NOMO-1 (cell line): ENCODE results near the gene NENF.
A peak's percentile ranks its signal among the peaks of the same experiment; 100 is the strongest.
"Not testable (repeated sequence)": the region's sequence is repeated elsewhere in the genome, so short reads cannot be mapped to it uniquely, and the experiment has no call there.

Source experiments
- DNase-seq, 2 experiments: peaks; one replicate each; lab custom pipeline; 2025; ENCODE audit not compliant: unreplicated experiment in 2 of 2; lab: John Stamatoyannopoulos, UW

NENF gene

GRCh38 chr1:212457740-212458338, 25.1 kb downstream of the NENF start:
- peak; percentile 58 to 72 for DNase-seq

- DNase-seq: no peak
Measured at GRCh38 chr1:212458817-212459216, 26.1 kb downstream of the NENF start.

DNA sequence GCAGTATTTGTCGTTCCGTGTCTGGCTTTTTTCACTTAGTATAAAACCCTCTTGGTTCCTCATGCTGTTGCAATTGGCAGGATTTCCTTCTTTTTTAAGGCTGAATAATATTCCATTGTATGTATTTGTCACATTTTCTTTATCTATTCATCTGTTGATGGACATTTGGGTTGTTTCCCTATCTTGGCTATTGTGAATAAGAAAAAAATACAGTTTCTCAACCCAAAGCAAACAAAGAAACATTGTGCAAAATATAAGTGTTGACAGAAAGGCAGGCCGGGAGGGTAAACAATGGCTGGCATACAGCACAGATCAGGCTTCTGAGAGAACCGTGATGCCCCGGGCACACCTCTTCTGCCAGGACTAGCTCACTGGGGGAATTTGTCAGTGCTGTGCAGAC, 26.9 kb downstream of the NENF start:
- no peak for DNase-seq

- DNase-seq: no peak
Measured at GRCh38 chr1:212460376-212460775, 27.7 kb downstream of the NENF start.

GRCh38 chr1:212461916-212462660, 29.4 kb downstream of the NENF start:
- DNase-seq: no peak

- no peak for DNase-seq
Measured at GRCh38 chr1:212463565-212464285, 31.0 kb downstream of the NENF start.

DNA sequence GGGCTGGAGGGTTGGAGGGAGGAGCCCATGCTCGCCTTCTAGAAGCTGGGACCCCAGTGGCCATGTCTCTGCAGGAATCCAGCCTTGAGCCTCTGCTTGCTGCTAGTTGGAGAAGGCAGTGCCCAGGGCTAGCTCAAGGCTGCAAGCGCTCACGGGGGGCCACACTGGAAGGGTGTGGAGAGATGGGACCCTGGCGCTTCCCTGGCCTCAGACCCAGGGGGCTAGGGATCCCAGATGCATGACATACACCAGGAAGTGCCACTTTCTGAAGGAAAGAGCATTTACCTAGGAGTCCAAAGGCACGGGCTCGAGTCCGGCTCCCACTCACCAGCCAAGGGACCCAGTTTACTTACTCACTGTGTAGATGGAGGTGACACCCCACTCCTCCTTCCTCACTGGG, 32.6 kb downstream of the NENF start:
- DNase-seq: no peak

- DNase-seq: no peak
Measured at GRCh38 chr1:212466437-212466836, 33.7 kb downstream of the NENF start.

- no peak for DNase-seq
Measured at GRCh38 chr1:212466898-212467650, 34.4 kb downstream of the NENF start.

- no peak for DNase-seq
Measured at GRCh38 chr1:212467843-212468482, 35.2 kb downstream of the NENF start.

DNA sequence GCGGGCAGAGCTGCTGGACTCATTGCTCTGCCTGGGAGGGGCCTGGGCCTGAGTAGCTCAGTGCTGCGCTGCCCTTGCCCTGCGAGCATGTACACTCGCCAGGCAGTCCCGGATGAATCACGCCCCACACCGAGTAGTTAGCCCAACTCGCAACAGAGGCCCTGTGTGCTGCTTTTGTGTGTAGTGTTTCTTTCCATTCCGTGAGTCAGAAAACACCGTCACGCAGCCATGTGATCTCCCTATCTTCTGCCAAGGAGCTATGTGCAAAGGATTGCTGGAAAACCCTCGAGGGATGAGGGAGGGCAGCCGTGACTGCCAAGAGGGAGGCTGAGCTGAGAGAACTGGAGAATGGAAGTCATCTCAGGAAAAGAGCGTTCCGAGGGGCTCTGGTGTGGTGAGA, 37.3 kb downstream of the NENF start:
- no peak for DNase-seq

- no peak for DNase-seq
Measured at GRCh38 chr1:212471286-212471685, 38.6 kb downstream of the NENF start.

DNA sequence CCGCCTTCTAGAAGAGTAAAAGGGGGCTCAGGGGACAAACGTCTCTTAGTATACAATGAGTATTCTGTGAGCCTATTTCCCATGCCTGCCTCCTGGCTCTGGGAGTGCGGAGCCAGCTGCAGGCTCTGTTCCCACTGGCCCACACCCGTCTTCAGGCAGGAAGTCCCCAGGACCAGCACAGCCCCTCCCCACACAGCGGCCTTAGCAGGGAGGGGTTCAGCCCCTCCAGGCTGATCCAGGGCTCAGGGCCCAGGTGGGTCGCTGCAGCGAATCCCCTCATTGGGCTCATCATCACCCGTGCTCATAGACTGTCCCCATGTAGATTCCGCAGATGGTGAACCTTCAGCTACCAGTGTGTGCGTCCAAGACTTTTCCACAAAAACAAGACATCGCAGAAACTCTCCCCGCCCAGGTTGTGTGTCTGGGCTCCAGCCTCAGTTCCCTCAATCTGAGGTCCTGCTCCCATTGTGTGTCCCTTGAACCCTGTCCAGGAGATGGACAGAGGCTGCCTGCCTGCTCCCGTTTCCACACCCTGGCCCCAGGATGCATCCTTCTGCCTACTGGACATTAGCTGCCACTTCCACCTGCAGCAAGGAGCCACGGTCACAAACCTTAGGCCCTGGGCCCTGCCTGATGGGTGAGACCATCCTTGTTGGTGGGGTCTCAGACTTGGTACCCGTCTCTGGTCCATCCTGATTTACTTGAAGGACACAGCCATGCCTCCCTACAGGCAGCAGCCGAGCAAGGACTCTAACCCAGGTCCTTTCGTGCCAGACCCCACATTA, 39.4 kb downstream of the NENF start:
- no peak for DNase-seq

- DNase-seq: no peak
Measured at GRCh38 chr1:212473729-212474128, 41.0 kb downstream of the NENF start.

DNA sequence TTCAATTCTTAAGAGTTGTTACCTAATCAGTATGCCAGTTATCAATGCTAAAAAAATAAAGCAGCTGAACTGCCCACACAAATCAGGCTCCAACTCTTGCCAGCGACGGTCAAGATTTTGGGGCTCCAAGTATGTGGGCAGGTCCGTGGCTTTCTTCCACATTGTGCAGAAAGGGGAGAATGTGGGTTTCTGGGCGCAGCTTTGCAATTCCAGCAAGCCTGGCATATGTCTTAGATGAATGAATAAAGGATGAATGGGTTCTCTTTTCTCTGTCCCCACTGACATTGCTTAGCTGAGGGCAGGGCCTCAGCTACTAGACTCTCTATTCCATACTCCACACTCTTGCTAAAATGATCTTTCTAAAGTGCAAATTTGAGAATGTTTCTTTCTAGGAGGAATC, 42.4 kb downstream of the NENF start:
- DNase-seq: no peak

GRCh38 chr1:212475831-212476230, 43.1 kb downstream of the NENF start:
- DNase-seq: not testable (repeated sequence)

DNA sequence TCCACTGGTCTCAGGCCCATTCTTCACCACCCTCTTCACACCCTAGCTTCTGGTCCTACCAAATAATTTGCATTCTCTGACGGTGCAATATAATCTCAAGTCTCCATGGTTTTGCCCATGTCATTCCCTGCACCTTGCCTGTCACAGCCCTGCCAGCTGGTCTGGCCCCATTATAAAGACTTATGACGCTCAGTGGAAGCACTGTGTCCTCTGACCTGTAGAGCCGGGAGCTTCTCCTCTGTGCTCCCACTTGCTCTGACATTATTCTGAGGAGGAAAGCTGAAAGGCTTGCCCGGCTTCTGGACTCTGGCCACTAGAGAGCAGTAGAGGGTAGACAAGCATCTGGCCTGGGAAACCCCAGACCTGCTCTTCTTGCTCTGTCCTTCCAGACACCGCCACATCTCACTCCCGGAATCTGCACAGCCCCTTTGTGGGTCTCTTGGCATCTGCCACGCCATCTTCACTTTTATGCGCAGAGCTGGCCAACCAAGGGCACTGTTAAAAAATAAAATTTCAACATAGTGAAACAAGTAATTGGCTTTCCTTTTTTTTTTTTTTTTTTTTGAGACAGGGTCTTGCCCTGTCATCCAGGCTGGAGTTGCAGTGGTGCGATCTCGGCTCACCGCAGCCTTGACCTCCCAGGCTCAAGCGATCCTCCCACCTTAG, 44.4 kb downstream of the NENF start:
- DNase-seq: peak; percentile 52 to 73

DNA sequence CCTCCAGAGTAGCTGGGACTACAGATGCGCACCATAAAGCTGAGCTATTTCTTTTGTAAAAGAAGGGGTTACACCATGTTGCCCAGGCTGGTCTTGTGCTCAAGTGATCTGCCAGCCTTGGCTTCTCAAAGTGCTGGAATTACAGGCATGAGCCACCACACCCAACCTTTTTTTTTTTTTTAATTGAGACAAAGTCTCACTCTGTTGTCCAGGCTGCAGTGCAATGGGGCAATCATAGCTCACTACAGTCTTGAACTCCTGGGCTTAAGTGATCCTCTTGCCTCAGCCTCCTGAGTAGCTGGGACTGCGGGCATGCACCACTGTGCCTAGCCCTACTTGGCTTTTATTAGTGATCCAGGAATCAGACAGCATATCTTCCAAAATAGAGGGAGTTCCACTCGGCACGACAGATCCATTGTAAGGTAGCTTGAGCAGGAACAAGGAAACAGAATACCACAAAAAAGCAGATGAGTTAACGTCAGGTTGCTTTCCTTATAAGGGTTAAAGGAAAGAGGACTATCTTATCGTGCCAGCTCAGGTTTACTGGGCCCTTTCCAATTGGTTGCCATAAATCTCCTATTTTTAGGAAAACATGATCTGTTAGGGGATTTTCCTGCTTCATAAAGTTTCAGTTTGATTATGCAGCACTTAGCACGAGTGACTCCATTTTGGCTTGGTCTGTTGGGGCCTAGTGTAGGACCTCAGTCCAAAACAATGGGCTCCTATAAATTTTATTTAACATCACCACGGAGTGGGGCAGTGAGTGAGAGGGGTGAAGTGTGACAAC, 45.2 kb downstream of the NENF start:
- DNase-seq: no peak
